AG09319 (cell line): ENCODE results near the gene IDH1.
"Not testable (repeated sequence)": the region's sequence is repeated elsewhere in the genome, so short reads cannot be mapped to it uniquely, and the experiment has no call there.

Experiments used
- DNase-seq: peaks from one replicate; pipeline ENCODE4 v3.0.0-alpha.2; 2010; ENCODE audit warnings: low read depth; ENCODE audit errors: extremely low read depth
- TF ChIP-seq, protein P1 (sequence below): IDR thresholded peaks from 2 replicates; pipeline ENCODE4 v1.5.1; 2011; ENCODE audit warnings: low read depth, mild to moderate bottlenecking, inconsistent platforms, low read length, moderate library complexity

IDH1 gene

DNA sequence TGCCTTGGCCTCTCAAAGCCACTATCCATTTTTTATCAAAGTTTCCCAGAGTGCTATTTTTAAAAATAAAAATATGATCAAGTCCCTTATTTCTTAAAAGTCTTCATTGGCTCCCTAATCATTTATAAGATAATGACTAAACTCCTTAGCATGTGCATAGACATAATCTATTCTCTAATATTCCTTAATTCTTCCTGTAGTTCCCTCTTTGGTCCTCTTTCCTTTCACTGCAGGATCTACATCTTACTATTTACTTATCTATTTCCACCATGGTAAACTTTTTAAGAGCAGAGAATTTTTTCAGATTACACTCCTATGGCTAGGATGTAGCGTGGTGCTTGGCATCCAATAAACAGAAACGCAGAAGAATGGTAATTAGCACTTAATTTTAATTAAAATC lies 19.0 kb downstream of the IDH1 start:
- TF ChIP-seq, protein P1, sequence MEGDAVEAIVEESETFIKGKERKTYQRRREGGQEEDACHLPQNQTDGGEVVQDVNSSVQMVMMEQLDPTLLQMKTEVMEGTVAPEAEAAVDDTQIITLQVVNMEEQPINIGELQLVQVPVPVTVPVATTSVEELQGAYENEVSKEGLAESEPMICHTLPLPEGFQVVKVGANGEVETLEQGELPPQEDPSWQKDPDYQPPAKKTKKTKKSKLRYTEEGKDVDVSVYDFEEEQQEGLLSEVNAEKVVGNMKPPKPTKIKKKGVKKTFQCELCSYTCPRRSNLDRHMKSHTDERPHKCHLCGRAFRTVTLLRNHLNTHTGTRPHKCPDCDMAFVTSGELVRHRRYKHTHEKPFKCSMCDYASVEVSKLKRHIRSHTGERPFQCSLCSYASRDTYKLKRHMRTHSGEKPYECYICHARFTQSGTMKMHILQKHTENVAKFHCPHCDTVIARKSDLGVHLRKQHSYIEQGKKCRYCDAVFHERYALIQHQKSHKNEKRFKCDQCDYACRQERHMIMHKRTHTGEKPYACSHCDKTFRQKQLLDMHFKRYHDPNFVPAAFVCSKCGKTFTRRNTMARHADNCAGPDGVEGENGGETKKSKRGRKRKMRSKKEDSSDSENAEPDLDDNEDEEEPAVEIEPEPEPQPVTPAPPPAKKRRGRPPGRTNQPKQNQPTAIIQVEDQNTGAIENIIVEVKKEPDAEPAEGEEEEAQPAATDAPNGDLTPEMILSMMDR, result no peak
- DNase-seq, result no peak

DNA sequence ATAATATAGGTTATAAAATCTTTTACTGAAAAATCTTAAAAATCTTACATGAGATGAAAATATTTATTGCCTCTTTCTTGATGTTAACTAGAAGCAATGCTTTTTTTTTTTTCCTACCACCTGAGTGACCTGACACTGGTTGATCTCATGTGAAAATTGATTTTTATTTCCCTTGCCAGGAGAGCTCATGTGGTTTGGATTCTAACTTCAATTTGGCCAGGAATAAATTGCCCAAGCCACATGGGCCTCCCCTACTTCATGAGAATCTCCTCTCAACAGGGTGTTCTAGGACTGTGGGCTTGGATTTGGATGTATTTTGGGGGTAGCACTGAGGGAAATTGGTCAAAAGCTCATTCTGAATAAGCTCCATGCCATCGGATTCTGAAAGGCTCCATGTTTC lies 20.1 kb downstream of the IDH1 start:
- TF ChIP-seq, protein P1, result no peak
- DNase-seq, result no peak

DNA sequence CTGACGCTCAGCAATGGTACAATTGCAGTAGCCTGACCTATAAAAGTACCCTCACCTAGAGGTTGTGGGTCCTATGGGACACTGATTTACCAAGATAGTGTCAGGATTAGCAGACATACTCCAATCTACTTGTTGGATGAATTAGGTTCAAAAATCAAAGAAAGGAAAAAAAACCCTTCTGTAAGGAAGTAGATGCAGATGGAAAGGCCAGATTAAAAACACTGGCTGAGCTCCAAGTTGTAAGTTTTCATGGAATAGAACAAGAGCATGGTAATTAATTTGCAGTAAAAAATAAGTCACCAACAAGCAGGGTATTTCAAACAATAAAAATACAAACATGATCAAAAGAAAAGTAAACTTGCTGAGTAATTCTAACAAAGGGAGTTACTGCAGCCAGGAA lies 26.4 kb downstream of the IDH1 start:
- TF ChIP-seq, protein P1, result no peak
- DNase-seq, result no peak

DNA sequence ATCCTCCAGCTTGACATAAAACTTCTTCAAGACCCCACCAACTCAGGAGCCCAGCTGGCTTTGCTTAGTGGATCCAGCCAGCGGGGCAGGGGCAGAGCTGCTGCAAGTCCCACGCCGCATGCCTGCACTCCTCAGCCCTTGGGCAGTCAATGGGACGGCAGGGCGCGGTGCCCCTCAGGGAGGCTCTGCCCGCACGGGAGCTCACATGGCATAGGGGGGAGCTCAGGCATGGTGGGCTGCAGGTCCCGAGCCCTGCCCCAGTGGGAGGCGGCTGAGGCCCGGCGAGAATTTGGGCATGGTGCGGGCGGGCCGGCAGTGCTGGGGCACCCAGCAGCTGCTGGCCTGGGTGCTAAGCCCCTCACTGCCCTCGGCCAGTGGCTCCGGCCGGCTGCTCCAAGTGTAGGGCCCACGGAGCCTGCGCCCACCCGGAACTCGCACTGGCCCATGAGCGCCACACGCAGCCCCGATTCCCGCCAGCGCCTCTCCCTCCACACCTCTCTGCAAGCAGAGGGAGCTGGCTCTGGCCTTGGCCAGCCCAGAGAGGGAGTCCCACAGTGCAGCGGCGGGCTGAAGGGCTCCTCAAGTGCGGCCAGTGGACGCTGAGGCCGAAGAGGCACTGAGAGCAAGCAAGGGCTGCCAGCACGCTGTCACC lies 27.2 kb downstream of the IDH1 start:
- no peak for DNase-seq
- TF ChIP-seq, protein P1, result no peak

DNA sequence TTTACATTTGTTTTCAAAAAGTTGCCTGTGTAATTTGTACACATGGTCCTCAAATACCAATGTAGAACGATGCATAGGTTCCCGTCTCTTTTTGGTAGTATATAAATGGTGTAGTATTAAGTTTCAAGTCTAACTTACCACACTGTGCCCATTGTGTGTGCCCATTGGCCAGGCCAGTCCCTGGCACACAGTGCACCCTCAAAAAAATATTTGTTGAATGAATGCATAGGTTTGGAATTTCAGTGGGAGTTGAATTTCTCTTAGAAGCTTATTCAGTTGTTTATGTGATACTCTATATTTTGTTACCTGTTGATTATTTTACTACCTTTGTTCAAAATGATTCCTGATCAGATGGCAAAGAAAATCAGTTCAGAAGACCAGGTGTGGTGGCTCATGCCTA lies 30.1 kb downstream of the IDH1 start:
- DNase-seq, result no peak

DNA sequence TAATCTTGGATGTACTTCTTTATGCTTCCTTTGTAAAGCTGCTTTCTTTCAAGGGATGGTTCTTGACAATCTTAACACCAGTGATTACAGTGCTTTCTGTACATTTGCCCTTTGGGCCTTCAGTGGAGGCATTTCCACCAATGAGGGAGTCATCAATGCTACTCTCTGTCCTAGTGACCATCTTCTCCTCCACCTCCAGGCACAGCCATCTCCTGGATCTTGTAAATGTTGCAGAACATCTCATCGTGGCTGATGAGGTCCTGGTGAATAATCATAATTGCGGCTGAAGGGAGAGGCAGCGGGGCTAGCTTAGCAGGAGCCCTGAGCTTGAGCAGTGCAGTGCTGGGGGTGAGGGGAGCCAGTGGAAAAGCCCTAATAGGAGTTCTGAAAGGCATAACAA lies 32.5 kb downstream of the IDH1 start:
- no peak for DNase-seq
- TF ChIP-seq, protein P1, result no peak

More for the DNA sequence above, 30.1 kb downstream of the IDH1 start:
- TF ChIP-seq, protein P1, result no peak

DNA sequence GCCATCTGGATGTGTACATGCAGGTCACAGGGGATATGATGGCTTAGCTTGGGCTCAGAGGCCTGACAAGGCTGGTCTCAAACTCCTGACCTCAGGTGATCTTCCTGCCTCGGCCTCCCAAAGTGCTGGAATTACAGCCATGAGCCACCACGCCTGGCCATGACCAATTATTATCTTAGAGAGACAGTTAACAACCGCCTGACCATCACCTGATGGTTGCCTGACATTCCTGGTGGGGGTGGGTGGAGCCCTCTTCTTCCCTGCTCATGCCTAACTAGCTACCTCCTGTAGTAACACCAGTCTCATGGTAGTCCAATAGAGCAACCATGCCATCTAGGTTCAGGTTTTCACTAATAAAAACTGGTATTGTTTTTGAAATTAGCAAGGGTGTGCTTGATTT lies 33.0 kb downstream of the IDH1 start:
- DNase-seq, result not testable (repeated sequence)
